ENCODE results near the gene PRELID3B.
"Not testable (repeated sequence)": the region's sequence is repeated elsewhere in the genome, so short reads cannot be mapped to it uniquely, and the experiment has no call there.

PRELID3B gene

DNA sequence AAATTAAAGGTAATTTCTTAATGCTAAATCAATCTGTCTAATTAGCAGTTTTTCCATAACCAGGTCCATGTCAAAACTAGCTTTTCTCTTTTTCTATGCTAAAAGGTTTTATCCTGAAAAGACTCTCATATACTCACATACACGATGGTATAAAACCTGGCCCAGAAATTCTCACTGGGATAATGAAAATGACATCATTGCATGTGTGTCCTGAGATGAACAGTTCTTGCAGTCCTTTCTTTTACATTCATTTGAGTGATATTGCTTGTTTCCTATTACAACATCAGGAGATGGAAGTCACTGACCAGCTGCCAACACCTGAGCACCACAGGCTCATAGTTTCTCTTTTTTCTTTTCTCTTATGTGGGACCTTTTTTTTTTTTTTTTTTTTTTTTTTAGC lies 7.9 kb upstream of the PRELID3B start:
- no peak for DNase-seq (ENCODE audit: extremely low read depth in 1 of 2, low read depth in 1 of 2)

DNA sequence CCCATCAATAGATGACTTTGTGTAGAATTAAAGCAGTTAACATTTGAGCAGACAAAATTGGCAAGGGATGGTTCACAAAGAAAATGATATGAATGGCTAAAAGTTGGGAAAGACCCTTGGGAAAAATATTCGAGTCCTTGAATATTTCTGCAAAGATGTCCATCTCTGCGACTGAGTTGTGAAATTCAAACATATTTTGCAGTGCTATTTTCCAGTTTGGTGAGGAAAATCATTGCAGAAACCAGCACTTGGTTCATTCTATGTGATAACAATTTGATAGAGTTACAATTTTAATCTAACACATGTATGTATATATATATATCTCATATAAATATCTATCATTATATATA lies 6.1 kb upstream of the PRELID3B start:
- DNase-seq (ENCODE audit: extremely low read depth in 1 of 2, low read depth in 1 of 2), result no peak

DNA sequence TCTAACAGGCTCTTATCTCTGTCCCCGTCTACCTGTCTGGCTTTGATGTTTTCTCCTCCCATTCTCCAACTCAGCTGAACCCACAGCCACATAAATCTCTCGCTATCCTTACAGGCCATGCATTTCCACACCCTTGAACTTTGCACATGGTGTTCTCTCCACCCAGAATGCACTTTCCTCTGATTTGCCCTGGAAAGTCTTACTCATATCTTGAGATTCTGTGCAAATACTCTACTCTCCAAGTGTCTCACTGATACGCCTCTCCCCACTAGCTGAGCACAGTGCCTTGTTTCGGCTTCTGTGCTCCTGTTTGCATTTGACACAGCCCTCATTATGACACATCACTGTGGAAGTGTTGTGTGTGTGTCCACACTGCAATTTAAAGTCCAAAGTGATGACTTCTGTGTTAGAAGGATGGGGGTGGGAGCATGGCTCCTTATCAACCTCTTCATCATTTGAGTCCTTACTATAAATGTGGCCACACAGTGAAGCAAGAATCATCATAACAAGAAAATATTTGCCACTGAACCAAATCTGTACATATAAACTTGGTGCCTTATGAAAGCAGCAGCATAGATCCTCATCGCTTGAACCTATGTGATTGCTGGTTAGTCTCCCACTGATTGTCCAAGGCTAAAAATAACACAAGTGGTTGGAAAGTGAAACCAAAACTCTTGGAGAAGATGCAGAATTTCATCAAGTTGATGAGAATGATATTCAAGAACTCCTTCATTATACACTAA lies 5.5 kb upstream of the PRELID3B start:
- no peak for DNase-seq (ENCODE audit: extremely low read depth in 1 of 2, low read depth in 1 of 2)

DNA sequence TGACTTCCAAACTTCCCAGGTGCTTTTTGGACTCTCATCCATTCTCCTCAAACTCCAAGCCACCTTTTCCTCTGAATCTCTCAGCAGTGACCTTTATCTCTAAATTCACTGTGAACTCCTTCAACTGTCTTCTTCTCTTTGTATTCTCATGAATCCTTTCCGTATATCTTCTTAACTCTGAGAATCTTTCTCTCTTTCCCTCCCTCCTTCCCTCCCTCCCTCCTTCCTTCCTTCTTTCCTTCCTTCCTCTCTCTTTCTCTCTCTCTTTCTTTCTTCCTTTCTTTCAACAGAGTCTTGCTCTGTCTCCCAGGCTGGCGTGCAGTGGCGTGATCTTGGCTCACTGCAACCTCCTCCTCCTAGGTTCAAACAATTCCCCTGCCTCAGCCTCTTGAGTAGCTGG lies 4.3 kb upstream of the PRELID3B start:
- DNase-seq (ENCODE audit: extremely low read depth in 1 of 2, low read depth in 1 of 2), result no peak

DNA sequence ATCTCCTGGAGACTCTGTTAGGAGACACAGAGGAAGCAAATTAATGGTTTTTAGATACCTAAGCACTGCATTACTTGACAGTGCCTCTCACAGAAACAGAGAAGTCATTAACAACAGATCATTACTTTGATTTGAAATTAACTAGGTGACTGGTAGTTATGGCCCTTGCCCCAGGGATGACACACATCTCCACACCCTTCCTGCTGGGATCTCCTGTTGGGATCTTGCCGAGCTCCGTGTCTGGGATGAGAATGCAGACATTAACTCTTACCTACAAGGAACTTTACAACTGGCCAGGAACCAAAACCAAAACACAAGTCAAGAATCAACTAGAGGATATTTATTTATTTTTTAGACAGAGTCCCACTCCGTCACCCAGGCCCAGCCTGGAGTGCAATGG lies 2.2 kb upstream of the PRELID3B start:
- DNase-seq (ENCODE audit: extremely low read depth in 1 of 2, low read depth in 1 of 2), result no peak

DNA sequence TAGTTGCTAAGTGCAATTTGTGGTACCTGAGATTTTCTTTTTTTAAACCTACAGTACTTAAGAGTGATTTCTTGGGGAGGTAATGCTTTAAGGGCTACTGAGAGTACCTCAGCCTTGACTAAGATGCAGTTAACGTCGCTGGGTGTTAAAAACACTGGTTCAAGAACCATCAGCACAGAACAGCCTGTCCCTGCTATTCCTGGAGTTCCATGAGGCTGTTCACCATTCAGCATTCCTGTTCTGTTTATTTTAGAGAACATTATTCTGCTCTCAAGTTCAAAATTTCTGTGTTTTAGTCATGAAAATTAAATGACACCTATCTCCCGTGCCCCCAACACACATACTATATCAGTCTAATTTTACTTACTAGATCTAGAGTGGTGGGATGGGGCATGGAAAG lies 1.7 kb upstream of the PRELID3B start:
- DNase-seq (ENCODE audit: extremely low read depth in 1 of 2, low read depth in 1 of 2), result no peak

DNA sequence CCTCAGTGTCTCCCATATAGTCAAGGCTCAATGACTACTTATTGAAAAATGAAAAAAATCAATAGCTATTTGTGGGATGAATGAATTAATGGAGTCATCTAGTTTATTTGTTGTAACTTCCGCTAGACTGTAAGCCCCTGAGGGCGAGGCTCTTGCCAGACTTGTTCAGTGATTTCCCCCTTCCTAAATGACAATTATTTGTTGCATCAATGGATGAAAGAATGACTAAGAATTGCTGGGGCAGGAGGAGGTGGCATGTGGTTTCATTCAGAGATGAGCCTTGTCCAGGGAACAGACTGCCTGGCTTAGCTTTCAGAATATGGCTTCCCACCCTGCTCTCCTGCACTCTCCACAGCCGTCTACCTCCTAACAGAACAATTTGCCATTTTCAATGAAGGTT lies 1.1 kb upstream of the PRELID3B start:
- DNase-seq (ENCODE audit: extremely low read depth in 1 of 2, low read depth in 1 of 2), result no peak

DNA sequence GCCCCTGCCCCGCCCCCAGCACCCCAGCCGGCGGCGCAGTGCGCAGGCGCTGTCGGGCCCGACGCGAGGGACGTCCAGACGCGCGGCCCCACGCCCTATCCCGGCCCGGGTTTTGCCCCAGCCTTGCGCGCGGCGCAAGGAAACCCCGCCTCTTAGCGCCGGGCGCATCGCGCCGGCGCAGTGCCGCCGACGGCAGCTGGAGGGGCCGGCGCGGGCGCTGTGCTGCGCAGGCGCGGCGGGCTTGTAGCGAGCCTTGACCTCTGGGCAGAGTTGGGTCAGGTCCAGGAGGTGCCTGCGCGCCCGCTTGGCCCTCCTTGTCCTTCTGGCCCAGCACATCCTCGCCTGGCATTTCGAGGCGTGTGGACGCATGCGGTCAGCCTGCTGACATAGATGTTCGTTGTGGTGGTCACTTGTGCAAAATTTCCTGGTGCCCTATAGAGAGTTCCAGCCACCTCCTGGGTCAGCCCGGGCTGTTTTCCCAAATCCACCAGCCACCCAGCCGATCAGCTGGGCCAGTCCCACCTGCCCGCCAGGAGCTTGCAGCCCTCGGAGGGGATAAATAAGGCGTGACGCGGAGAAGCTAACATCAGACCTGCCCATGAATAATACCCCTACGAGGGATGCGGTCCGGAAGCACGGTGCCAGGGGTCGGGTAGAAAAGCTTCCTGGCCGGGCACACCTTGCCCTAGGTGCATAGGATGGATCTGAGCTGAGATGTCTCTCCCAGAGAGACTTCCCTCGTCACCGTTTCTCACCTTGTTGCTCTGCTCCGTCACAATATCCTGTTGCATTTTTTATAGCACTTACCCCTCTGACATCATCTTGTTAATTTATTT lies 428 bp upstream of the PRELID3B start:
- DNase-seq (ENCODE audit: extremely low read depth in 1 of 2, low read depth in 1 of 2), result peak; percentile 65 to 92

DNA sequence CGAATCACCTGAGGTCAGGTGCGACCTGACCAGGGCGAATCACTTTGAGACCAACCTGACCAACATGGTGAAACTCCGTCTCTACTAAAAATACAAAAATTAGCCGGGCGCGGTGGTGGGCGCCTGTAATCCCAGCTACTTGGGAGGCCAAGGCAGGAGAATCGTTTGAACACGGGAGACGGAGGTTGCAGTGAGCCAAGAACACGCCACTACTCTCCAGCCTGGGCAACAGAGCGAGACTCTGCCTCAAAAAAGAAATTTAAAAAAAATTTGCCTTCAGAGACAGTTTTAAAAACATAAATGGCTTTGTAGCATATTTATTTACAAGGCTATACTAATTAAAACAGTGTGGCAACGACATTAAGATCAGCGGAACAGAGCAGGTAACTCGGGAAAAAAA lies 1.1 kb downstream of the PRELID3B start:
- not testable (repeated sequence) for DNase-seq (ENCODE audit: extremely low read depth in 1 of 2, low read depth in 1 of 2)

DNA sequence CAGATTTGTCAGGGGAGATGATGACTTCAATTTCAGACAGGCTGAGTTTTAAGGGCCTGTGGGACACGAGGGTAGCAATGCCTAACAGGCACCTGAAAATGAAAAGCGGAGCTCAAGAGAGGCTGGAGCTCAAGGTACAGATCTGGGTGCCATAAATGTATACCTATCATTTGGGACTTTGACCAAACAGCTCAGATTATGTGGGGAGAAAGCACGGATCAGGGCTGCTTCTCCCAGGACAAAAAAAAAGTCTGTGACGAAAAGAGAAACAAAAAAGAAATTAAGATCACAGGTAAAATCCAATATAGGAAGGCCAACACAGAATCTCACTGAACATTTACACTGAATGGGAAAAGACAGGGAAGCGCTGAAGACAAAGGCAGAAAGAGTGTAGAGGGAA lies 1.9 kb downstream of the PRELID3B start:
- no peak for DNase-seq (ENCODE audit: extremely low read depth in 1 of 2, low read depth in 1 of 2)

DNA sequence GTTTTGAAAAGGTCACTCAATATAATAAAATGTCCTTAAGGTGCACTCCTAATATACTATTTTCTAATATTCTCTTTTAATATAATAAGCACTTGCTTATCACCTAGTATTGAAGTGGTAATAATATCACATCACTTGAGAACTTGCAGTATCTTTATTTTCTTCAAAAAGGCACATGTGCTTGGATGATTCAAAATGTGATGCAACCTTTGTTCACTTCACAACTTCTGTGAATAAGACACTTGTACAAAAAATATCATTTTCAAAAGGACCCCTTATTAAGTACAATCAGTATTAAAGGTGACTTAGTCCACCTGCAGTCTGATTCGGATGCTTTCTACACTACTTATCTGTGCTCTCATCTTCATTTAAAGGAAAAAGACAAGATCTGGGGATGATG lies 3.4 kb downstream of the PRELID3B start:
- DNase-seq (ENCODE audit: extremely low read depth in 1 of 2, low read depth in 1 of 2), result no peak

DNA sequence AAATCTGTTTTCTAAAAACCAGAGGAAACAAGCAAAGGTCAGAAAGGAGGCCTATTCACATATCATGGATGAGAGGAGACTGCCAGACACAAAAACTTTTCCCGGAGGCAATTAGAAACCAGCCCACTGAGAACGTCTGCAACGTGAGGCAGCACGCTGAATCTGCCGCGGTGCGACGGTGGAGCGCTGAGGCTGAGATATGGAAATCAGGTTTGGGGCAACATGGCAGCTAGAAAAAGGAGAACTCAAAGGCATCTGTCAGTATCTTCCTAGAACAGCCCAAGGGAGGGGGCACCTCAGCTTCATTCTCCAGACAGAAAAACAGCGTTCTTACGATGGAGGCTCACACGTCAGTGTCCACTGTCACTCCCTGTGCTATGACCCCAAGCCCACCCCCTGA lies 5.2 kb downstream of the PRELID3B start:
- no peak for DNase-seq (ENCODE audit: extremely low read depth in 1 of 2, low read depth in 1 of 2)

DNA sequence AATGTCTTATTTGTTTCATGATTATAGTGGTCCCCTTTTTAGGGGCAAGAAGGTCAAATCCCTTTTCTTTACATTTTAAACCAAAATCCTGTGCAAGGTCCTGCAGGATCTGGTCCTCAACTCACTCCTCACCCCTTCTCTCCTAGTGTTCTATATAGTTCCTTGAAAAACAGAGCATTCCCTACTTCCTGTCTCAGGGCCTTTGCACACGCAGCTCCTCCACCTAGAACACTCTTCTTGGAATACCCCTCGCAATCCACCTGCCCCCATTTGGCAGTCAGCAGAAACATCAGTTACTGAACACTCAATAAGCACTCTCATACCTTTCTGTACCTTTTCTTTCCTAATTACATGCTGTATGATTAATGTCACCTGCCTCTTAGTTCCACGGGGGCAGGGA lies 7.2 kb downstream of the PRELID3B start:
- DNase-seq (ENCODE audit: extremely low read depth in 1 of 2, low read depth in 1 of 2), result no peak

DNA sequence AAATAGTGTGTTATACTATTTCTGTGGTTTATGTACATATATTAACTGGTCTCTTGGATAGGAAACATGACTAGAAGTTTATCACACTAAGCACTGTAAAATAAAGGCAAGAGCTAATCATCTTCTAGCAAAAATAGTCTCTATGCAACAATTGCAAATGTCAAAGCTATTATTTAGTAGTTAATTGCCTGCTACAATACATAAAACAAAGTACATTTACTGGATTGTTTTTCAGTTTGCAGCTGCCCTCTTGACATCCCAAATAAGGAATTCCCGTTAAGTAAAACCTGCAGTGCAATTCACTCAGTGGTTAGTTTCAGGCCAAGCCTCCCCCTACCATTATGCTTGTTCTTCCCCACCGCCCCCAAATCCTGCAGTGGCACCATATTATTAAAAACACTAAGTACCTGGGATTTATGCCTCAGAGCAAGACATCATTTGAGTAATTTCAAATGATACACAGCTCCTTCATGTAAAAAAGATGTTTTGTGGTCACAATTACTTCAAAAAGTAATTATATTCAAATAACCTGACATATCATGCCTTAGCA lies 8.9 kb downstream of the PRELID3B start:
- DNase-seq (ENCODE audit: extremely low read depth in 1 of 2, low read depth in 1 of 2), result no peak

DNA sequence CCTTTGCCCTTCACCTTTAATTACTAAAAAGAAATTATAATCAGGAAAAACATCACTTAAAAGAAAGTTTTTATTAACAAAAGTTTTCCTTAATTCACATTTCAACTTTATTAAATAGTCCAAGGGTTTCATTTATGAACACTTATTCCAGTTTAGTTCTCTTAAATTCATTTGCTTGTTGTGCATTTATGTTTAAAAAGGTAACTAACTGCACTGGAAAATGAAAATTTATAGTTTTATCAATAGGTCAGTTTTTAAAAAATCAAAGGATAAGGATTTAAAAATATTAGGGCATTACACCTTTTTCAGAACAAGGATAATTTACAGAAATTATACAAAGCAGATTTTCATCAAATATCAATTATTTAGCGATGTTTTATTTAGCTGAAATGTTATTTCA lies 9.5 kb downstream of the PRELID3B start:
- no peak for DNase-seq (ENCODE audit: extremely low read depth in 1 of 2, low read depth in 1 of 2)

DNA sequence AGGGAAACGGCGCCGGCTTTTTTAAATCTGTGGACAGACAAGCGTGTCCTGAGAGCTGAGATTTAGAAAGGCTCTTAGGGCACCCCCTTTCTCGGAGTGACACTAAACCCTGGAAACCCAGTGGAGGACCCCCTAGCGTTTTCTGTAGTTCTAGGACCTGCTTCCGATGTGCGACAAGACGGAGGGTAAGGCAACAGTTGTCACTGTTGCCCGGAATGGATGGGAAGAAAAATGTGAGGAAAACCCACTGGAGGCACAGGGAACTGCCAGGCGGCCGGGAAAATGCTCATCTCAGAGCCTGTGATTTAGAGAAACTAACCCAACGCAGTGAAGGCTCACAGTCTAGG lies 9.9 kb downstream of the PRELID3B start:
- no peak for DNase-seq (ENCODE audit: extremely low read depth in 1 of 2, low read depth in 1 of 2)

DNA sequence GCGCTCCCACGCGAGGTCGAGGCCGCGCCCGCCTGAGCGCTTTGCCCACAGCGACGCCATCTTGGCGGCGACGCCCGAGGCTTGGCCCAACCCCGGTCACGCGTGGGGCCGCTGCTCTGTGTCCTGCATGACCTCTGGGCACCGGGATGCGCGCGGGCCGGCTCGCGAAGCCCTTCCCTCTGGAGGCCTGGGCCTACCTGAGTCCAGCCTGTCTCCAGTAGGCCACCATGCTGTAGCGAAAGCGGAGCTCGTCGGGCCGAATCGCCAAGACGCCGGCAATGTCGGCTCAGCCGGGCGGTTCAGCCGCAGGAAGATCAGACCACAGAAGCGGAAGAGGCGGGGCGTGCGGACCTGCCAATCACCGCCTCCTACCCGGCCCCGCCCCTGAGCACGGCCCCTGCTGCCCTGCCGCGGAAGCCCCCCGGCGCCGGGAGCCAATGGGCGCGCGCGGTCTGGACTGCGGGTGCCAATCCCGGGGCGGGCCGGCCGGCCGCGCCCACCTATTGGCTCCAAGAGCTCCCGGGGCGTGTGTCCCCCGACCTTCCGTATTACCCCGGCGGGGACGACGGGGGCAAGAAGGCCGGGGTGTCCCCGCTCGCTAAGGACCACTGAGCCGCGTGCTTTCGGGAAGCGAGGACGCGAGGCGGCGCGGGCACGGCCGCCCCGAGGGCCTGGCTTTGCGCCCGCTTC lies 10.4 kb downstream of the PRELID3B start, which contains the start of gene ATP5F1E:
Gene ATP5F1E (minus strand): TSS at position 313 of the 690 bp plus-strand sequence. CDS start 84 bp downstream, at position 229.
- DNase-seq (ENCODE audit: extremely low read depth in 1 of 2, low read depth in 1 of 2), result peak; percentile 86 to 95

DNA sequence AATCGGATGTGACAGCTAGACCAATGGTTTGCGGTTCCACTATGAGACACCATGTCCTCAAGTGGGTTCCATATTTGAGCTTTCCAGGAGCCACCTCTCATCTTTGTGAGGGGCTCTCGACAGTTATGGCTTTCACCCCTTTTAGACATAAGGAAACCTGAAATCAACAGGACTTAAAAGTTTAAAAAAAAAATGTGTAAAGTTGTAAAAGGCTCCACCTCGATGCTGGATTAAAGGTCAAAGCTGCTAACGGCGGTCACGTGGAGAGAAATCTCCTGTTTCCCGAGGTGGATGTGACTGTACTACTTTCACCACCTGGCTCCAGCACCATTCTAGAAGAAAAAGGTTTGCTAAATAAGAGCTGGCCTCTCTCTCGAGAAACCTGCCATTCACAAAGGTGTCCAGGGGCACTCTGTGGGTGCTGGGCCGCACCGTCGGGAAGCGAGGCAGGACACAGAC lies 11.0 kb downstream of the PRELID3B start:
- no peak for DNase-seq (ENCODE audit: extremely low read depth in 1 of 2, low read depth in 1 of 2)

DNA sequence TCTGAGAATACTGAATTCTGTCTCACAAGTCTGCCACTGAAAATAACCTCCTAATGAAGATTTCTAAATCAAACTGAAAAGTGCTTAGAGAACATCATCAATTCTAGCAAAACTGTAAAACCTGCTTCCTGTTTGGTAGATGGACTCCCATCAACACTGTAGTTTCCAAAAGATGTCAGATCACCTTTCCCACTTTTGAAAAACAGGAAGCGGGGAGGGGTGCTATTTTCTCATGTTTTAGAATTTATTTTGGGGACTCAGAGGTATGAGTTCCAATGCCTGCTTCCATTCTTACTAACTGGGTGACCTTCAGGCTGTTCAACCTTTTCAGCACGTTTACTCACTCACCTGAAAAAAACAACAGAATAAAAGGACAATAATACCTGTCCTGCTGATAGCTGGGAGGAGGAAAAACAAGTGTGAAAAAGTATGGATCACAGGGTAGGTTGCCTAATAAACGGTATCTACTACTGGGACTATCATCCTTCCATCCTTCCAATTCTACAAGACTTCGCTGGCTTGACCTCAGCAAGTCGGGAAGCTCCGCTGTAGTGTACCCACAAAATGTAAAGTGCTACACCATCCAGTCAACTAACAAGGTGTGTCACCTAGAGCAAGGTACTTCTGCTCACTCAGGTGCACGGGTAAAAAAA lies 11.5 kb downstream of the PRELID3B start:
- DNase-seq (ENCODE audit: extremely low read depth in 1 of 2, low read depth in 1 of 2), result no peak

DNA sequence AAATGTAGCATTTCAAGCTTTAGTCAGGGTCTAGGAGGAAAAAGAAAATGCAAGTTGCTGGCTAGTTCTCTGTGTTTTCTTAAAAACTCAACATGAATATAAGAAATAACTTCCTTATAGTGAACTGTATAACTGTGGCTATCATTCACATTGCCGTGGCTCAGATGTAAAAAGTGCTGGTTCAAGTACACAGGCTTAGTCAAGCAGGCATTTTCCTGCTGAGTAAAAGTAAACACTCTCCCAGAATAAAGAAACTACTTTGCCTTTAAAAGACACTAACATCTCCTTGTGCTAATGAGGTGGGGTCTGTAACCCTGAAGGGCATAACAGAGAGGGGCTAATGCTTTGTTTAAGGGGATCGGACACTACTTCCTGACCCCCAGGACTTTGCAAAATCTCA lies 13.8 kb downstream of the PRELID3B start:
- no peak for DNase-seq (ENCODE audit: extremely low read depth in 1 of 2, low read depth in 1 of 2)

DNA sequence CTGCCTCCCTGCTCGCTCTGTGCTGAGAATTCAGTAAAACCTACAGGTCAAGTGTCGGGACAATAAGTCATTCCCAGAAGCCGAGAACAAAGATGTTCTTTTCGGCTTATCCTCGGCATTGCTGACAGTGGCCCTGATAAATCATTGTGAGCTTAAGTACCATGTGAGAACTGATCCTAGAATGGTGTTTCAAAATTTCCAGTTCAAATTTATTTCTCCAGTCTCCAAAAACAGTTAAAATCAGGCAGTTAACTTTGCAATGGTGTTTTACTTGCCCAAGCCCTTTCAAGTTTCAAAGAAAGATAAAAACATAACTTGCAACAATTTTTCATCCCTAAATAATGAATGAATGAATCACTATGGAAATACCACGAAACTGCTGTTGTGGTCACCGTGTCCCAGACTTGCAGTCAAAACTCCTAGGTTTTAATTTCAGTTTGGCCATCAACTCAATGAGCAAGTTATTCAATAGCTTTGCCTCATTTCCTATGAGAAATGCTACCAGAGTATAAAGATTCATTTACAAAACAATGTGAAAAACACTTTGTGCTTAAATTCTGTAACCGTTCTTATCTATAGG lies 14.8 kb downstream of the PRELID3B start:
- DNase-seq (ENCODE audit: extremely low read depth in 1 of 2, low read depth in 1 of 2), result no peak
